ENCODE data around the gene STRIP2.

DNA sequence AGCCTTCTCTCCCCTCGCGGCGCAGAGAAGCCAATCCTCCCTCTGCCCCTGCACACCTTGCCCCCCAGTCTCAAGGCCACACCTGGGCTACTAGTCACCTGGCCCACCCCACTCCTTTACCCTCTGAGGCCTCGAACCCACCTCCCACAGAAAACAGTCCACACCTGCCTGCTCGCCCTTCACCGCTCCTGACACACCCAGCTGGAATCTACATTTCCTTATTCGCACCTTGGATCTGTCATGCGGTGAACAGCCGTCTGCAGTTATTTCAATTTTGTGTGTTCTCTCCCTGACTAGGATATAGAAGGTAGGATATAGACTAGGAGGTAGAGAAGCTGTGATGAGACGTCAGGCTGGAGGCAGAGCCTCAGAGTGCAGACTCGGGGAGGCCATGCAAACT lies 97.5 kb downstream of the STRIP2 start:
- TF ChIP-seq CTCF (IDR thresholded peaks at IDR 0.05) (no peak), POLR2A (IDR thresholded peaks at IDR 0.05) (no peak)
